Neural crest cell (in vitro differentiated cells): ENCODE measurements around the gene TNS2. TPM values are rescaled to one million over a fixed set of nuclear protein-coding genes. Genes with fewer than 3 reads are reported as not detected.

Experiments
- DNase-seq: peaks from one replicate; pipeline ENCODE4 v3.0.0; 2021; ENCODE audit warnings: low read depth, mixed read lengths, low spot score
- H3K27ac Mint-ChIP-seq: one replicate; pipeline ENCODE4 v1.8.0; 2021; ENCODE audit warnings: mild to moderate bottlenecking, mixed read lengths; ENCODE audit not compliant: unreplicated experiment
- H3K27me3 Mint-ChIP-seq: 2 replicates; pipeline ENCODE4 v1.8.0; 2021; ENCODE audit warnings: low read depth, mild to moderate bottlenecking, mixed read lengths
- H3K36me3 Mint-ChIP-seq: 2 replicates; pipeline ENCODE4 v1.8.0; 2021; ENCODE audit warnings: low read depth, mild to moderate bottlenecking, mixed read lengths
- H3K4me1 Mint-ChIP-seq: 2 replicates; pipeline ENCODE4 v1.8.0; 2021; ENCODE audit warnings: mixed read lengths
- H3K4me3 Mint-ChIP-seq: one replicate; pipeline ENCODE4 v1.8.0; 2021; ENCODE audit warnings: mild to moderate bottlenecking, mixed read lengths
- H3K9me3 Mint-ChIP-seq: 2 replicates; pipeline ENCODE4 v1.8.0; 2021; ENCODE audit warnings: mixed read lengths
- total RNA-seq: library from RNA; stranded (reverse); gene quantifications from 2 replicates; pipeline ENCODE4 v1.2.1, GENCODE V29; 2021
- TF ChIP-seq, protein P1 (sequence below): fragments of 200-600 bp; sonication (generic); conservative IDR thresholded peaks from 2 replicates; pipeline ENCODE4 v1.5.0; 2021; ENCODE audit warnings: antibody characterized with exemption, mild to moderate bottlenecking

The TNS2 gene
- total RNA-seq, 1 donor from 2014 or later = 14.2 TPM

DNA sequence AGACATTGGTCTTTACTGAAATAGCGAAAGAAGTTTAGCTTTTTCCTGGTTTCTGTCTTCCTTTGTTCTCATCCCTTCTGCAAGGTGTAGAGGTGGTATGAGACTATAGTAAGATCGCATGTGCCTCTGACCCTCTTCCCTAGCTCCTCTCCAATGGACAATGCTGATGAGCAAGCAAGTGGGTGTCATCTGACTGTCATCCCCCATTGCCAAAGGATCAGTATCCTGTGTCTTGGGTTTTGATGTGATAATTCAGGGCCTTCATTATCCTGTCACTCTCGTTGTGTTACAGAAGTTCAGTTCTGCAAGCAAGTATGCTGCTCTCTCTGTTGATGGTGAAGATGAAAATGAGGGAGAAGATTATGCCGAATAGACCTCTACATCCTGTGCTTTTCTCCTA is 10.0 kb upstream of the TNS2 start:
- Mint-ChIP-seq H3K27me3 (peaks cover 11% of the 10 kb centered on the region), H3K27ac (no peak overlapping the region), H3K9me3 (no peaks in the 10 kb centered on the region), H3K36me3 (peaks cover 17% of the 10 kb centered on the region), H3K4me1 (peaks cover 35% of the 10 kb centered on the region), H3K4me3 (no peak overlapping the region)
- no peak for DNase-seq
- TF ChIP-seq, protein P1, sequence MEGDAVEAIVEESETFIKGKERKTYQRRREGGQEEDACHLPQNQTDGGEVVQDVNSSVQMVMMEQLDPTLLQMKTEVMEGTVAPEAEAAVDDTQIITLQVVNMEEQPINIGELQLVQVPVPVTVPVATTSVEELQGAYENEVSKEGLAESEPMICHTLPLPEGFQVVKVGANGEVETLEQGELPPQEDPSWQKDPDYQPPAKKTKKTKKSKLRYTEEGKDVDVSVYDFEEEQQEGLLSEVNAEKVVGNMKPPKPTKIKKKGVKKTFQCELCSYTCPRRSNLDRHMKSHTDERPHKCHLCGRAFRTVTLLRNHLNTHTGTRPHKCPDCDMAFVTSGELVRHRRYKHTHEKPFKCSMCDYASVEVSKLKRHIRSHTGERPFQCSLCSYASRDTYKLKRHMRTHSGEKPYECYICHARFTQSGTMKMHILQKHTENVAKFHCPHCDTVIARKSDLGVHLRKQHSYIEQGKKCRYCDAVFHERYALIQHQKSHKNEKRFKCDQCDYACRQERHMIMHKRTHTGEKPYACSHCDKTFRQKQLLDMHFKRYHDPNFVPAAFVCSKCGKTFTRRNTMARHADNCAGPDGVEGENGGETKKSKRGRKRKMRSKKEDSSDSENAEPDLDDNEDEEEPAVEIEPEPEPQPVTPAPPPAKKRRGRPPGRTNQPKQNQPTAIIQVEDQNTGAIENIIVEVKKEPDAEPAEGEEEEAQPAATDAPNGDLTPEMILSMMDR = no peak

DNA sequence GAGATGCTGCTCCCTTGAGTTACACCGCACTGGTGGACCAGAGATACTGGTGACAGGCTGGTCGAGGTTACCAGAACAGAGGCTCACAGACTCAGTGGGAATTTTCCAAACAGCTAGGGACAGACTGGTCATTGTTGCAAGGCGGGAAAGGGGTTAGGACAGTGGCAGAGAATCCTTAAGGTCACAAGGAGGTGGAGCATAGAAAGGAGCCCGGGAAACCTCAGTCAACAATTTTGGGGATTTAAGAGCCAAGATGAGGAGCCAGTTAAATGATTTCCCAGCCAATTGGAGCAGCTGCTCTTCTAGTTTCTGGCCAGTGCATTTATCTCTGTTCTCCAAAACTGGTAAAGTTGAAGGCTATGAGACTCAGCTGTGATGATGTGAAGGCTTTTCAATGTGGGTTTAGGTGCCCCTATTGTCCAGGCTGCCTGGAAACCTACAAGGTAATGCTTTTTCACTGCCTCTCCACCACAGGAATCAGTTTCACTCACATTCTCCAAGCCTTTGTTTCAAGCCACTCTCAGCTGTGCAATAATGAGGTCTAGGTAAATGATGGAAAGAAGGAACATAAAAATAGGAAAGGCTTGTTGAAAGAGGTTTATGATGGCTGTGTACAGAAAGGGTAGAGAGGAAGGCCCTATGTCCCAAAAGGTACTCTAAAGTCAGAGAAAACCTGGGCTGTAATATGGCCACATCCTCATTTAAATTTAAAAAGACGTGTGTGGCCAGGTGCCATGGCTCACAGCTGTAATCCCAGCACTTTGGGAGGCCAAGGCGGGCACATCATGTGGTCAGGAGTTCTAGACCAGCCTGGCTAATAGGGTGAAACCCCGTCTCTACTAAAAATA is 7.0 kb upstream of the TNS2 start:
- H3K4me3 Mint-ChIP-seq = peak overlapping the region; percentile 36
- peaks cover 55% of the 10 kb centered on the region for H3K4me1 Mint-ChIP-seq
- peaks cover 14% of the 10 kb centered on the region for H3K36me3 Mint-ChIP-seq
- peak overlapping the region; percentile 91 for H3K27ac Mint-ChIP-seq
- peaks cover 15% of the 10 kb centered on the region for H3K27me3 Mint-ChIP-seq
- TF ChIP-seq, protein P1 = no peak
- DNase-seq = no peak
- H3K9me3 Mint-ChIP-seq = no peaks in the 10 kb centered on the region

DNA sequence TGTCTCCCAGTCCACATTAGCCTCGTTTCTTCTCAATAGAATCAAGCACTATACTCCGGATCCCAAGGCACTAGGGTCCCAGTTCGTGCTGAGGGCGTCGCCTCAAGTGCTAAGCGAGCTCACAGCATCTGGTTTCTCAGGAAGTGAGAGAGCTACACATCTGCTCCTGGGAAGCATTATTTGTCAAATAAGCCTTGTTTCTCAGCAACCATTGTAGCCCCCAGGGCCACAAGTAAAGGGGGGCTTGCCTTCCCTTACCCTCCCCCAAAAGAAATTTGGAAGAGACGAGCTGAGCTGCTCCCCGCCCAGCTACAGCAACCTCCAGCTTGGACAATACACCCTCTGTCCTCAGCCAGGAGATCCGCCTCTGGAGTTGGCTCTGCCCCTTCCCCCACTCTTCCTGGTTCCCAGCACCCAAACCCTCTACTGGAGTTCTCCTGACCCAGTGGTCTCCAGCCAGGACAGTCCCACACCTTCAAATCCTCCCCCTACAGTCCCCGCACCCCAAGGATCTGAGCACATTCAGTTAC is 5.7 kb upstream of the TNS2 start:
- peaks cover 15% of the 10 kb centered on the region for H3K27me3 Mint-ChIP-seq
- peak overlapping the region; percentile 90 for H3K27ac Mint-ChIP-seq
- DNase-seq = no peak
- H3K9me3 Mint-ChIP-seq = no peaks in the 10 kb centered on the region
- peaks cover 61% of the 10 kb centered on the region for H3K4me1 Mint-ChIP-seq
- TF ChIP-seq, protein P1 = no peak
- peak overlapping the region; percentile 96 for H3K4me3 Mint-ChIP-seq
- H3K36me3 Mint-ChIP-seq = peaks cover 8% of the 10 kb centered on the region

DNA sequence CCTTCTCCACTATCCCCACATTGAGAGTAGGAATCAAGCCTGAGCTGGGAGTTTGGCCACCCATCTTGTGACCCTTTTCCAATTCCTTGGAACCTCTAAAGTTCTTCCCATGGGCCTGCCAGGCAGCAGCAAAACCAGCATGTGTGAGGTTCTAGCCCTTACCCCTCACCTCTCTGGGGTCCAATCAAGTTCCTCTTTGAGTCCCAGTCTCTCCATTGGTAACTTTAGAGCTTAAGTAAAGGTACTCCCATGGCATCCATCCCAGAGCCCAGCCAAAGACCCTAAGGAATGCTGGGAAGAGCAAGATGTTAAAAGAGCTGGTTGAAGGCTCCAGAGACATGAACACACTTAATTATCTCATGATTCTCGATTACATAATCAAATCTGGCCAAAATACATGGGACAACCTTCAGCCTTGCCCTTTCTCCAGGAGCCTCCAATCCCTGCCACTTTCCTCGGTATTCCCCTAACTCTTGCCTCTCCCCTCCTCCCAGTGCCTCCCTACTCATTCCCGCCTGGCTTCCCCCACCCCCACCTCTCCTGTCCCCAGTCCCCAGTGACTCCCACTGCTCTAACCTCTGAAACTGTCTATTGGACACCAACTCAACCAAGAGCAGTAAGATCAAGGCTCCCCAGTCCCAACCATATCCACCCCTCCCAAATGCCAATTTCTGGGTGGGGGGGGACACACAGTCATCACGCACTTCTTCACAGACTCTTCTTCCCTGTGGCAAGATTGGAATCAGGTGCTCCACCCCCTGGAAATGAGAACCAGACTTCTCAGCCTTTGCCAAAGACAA is 4.8 kb upstream of the TNS2 start:
- H3K27ac Mint-ChIP-seq = peak overlapping the region; percentile 21
- no peaks in the 10 kb centered on the region for H3K9me3 Mint-ChIP-seq
- TF ChIP-seq, protein P1 = no peak
- peak overlapping the region; percentile 96 for H3K4me3 Mint-ChIP-seq
- DNase-seq = no peak
- H3K27me3 Mint-ChIP-seq = peaks cover 15% of the 10 kb centered on the region
- peaks cover 4% of the 10 kb centered on the region for H3K36me3 Mint-ChIP-seq
- peaks cover 66% of the 10 kb centered on the region for H3K4me1 Mint-ChIP-seq

DNA sequence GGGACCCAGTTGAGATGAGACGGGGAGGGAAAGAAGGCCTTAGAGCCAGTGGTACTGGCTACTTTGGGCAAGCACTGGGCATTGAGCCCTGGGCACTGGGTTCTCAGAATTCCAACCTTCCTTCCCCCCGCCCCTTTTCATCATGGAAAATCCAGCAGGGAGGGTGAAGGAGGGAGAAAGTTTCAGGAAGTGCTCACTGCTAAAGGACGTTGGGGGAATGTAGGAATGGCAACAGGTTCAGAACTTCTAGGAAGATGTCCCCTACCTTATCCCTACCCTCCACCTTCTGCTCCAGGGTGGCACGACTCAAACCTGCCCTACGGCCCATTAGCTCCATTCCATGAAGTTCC is 4.2 kb upstream of the TNS2 start:
- H3K36me3 Mint-ChIP-seq = peaks cover 4% of the 10 kb centered on the region
- peak overlapping the region; percentile 96 for H3K4me3 Mint-ChIP-seq
- H3K27ac Mint-ChIP-seq = peak overlapping the region; percentile 94
- peaks cover 70% of the 10 kb centered on the region for H3K4me1 Mint-ChIP-seq
- TF ChIP-seq, protein P1 = no peak
- no peaks in the 10 kb centered on the region for H3K9me3 Mint-ChIP-seq
- peaks cover 15% of the 10 kb centered on the region for H3K27me3 Mint-ChIP-seq
- DNase-seq = no peak
